Stomach (tissue), 9 donors: ENCODE data around the gene ERVFRD-1. TPM values are rescaled to one million over a fixed set of nuclear protein-coding genes. Genes with fewer than 3 reads are reported as not detected.

Experiments used
- DNase-seq, 2 donors: peaks; one replicate each; pipeline versions ENCODE4 v3.0.0 to v3.0.0-alpha.2; 2013 to 2019
- H3K27ac ChIP-seq, 5 donors: fragments of 200-600 bp in 4 of 5; sonication (generic) in 4 of 5; one replicate each; pipeline ENCODE4 v1.5.1; 2013 to 2019; ENCODE audit warnings: mild to moderate bottlenecking in 1 of 5, moderate library complexity in 1 of 5
- H3K27me3 ChIP-seq, 3 donors: fragments of 200-600 bp; sonication (generic); one replicate each; pipeline ENCODE4 v1.5.1; 2017 to 2019; ENCODE audit warnings: mixed run types in 1 of 3
- H3K36me3 ChIP-seq, 4 donors: fragments of 200-600 bp; sonication (generic); 1 replicate in 3 of 4; 2 replicates in 1 of 4; pipeline ENCODE4 v1.5.1; 2016 to 2019
- H3K4me1 ChIP-seq, 4 donors: fragments of 200-600 bp; sonication (generic); one replicate each; pipeline ENCODE4 v1.5.1; 2016 to 2019
- H3K4me3 ChIP-seq, 4 donors: fragments of 200-600 bp; sonication (generic) in 3 of 4; one replicate each; pipeline ENCODE4 v1.5.1; 2016 to 2019; ENCODE audit warnings: mild to moderate bottlenecking in 1 of 4
- H3K9me3 ChIP-seq, 4 donors: fragments of 200-600 bp; sonication (generic); one replicate each; pipeline ENCODE4 v1.5.1; 2016 to 2019
- CTCF ChIP-seq, 7 experiments: fragments of 450-650 bp in 4 of 7; fragments of 200-600 bp in 3 of 7; sonication (generic) in 3 of 7; IDR thresholded peaks; one replicate each; pipeline ENCODE4 v1.5.1; 2016 to 2019; ENCODE audit warnings: antibody characterized with exemption in 7 of 7, control low read depth in 2 of 7, mild to moderate bottlenecking in 1 of 7
- EP300 ChIP-seq: sonication (generic); formaldehyde crosslinking; IDR thresholded peaks from one replicate; pipeline ENCODE4 v1.6.1; 2017; ENCODE audit warnings: antibody characterized with exemption
- POLR2A ChIP-seq, 4 donors: fragments of 450-650 bp; IDR thresholded peaks; one replicate each; pipeline ENCODE4 v1.6.1; 2016; ENCODE audit warnings: antibody characterized with exemption in 4 of 4, control low read depth in 2 of 4, mild to moderate bottlenecking in 1 of 4, moderate library complexity in 1 of 4
- POLR2AphosphoS5 ChIP-seq, 3 donors: sonication (generic); formaldehyde crosslinking; IDR thresholded peaks; one replicate each; pipeline ENCODE4 v1.6.1; 2016; ENCODE audit warnings: antibody characterized with exemption in 3 of 3
- WGBS, 5 donors: extraction: QIAGEN DNeasy Blood & Tissue Kit in 3 of 5; methylation state at CpG; one replicate each; pipeline versions ENCODE4 v1.1.5 to v1.1.7; 2013 to 2018; 5-methylcytosine and 5-hydroxymethylcytosine counted together
- intact Hi-C: fragments of 100-400 bp; cut with DNase I; formaldehyde crosslinking; loops from one replicate; pipeline ENCODE4 v1.15.1; 2023; ENCODE audit warnings: low total_unique reads
- polyA plus RNA-seq, 3 donors: library from polyadenylated mRNA; stranded (reverse); fragments of 200-250 nt; gene quantifications; one replicate each; pipeline ENCODE4 v1.2.3, GENCODE V29; 2013
- total RNA-seq, 5 donors: library from RNA; depleted of rRNA; stranded (reverse); fragments of >200 nt; gene quantifications; one replicate each; pipeline versions ENCODE4 v1.1.0 to v1.2.3, GENCODE V29; 2014 to 2016
- donor health status: healthy with polysubstance abuse.
- donor health status: Bipolar disorder and iron deficiency.
- donor health status: healthy.

ERVFRD-1 gene
- total and polyA plus RNA-seq, 8 donors, result 0.15 to 1.2 (median 0.19) TPM; not detected in 5

DNA sequence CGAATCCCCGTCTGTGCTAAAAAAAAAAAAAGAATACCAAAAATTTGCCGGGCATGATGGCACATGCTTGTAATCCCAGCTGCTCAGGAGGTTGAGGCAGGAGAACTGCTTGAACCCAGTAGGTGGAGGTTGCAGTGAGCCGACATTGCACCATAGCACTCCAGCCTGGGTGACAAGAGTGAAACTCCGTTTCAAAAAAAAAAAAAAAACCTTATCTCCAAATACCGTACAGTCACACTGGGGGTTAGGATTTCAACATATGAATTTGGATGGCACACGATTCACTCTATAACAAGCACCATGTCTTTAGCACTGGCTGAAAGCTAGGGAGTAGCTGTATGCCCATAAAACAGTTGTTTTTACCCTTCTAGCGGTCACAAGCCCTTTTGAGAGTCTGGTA lies 14.0 kb downstream of the ERVFRD-1 start:
- DNase-seq, result no peak
- no peak for TF ChIP-seq POLR2A (IDR thresholded peaks at IDR 0.05)
- TF ChIP-seq CTCF (IDR thresholded peaks at IDR 0.05), result no peak
- TF ChIP-seq POLR2AphosphoS5 (IDR thresholded peaks at IDR 0.05), result no peak
- no peak for TF ChIP-seq EP300
- H3K4me3 ChIP-seq, result no peak overlapping the region
- H3K27me3 ChIP-seq, result no peaks in the 10 kb centered on the region
- intact Hi-C loops, result no loop called here
- 83 to 91% (median 86%) methylated on average over 8 of the region's 8 CpGs for WGBS, 5 donors
- H3K27ac ChIP-seq, result no peak overlapping the region
- H3K9me3 ChIP-seq, result no peaks in the 10 kb centered on the region
- peaks cover 7 to 27% (median 21%) of the 10 kb centered on the region in 4 donors for H3K4me1 ChIP-seq
- H3K36me3 ChIP-seq, result peaks cover 0 to 12% (median 0%) of the 10 kb centered on the region in 4 donors

GRCh38 chr6:11096109-11096508 lies 15.4 kb downstream of the ERVFRD-1 start:
- Histone ChIP-seq H3K36me3 (peaks cover 0 to 12% (median 0%) of the 10 kb centered on the region in 4 donors), H3K4me3 (no peak overlapping the region), H3K27ac (no peak overlapping the region), H3K27me3 (no peaks in the 10 kb centered on the region), H3K4me1 (peaks cover 7 to 28% (median 22%) of the 10 kb centered on the region in 4 donors), H3K9me3 (no peaks in the 10 kb centered on the region)
- TF ChIP-seq EP300 (no peak), POLR2AphosphoS5 (IDR thresholded peaks at IDR 0.05) (no peak), CTCF (IDR thresholded peaks at IDR 0.05) (no peak), POLR2A (IDR thresholded peaks at IDR 0.05) (no peak)
- peak in 1 of 2 donors; percentile 48 for DNase-seq
- intact Hi-C loops, result no loop called here
- WGBS, 5 donors, result 60 to 78% (median 67%) methylated on average over 4 of the region's 4 CpGs

GRCh38 chr6:11094941-11095340 lies 16.6 kb downstream of the ERVFRD-1 start:
- 31 to 35% (median 35%) methylated on average over 7 of the region's 7 CpGs for WGBS, 5 donors
- TF ChIP-seq EP300, result no peak
- TF ChIP-seq CTCF (IDR thresholded peaks at IDR 0.05), result no peak
- no peak for TF ChIP-seq POLR2A (IDR thresholded peaks at IDR 0.05)
- no peak for TF ChIP-seq POLR2AphosphoS5 (IDR thresholded peaks at IDR 0.05)
- Histone ChIP-seq H3K9me3 (no peaks in the 10 kb centered on the region), H3K27ac (peak overlapping the region in 4 of 5 donors; percentile 97 to 99 (median 99)), H3K4me3 (peak overlapping the region; percentile 77 to 99 (median 93)), H3K36me3 (peaks cover 0 to 8% (median 0%) of the 10 kb centered on the region in 4 donors), H3K4me1 (peaks cover 7 to 28% (median 22%) of the 10 kb centered on the region in 4 donors), H3K27me3 (no peaks in the 10 kb centered on the region)
- intact Hi-C loops, result no loop called here
- no peak for DNase-seq

GRCh38 chr6:11094411-11094851 lies 17.1 kb downstream of the ERVFRD-1 start:
- TF ChIP-seq POLR2A (IDR thresholded peaks at IDR 0.05) (no peak), POLR2AphosphoS5 (IDR thresholded peaks at IDR 0.05) (peak in 1 of 3 donors; percentile 3)
- intact Hi-C loops, result no loop called here
- H3K36me3 ChIP-seq, result peaks cover 0 to 3% (median 0%) of the 10 kb centered on the region in 4 donors
- no peaks in the 10 kb centered on the region for H3K9me3 ChIP-seq
- peak overlapping the region; percentile 97 to 99 (median 99) for H3K27ac ChIP-seq
- WGBS, 5 donors, result 0 to 1% (median 0%) methylated on average over 13 to 15 of the region's 15 CpGs
- H3K27me3 ChIP-seq, result no peaks in the 10 kb centered on the region
- peak overlapping the region; percentile 77 to 99 (median 93) for H3K4me3 ChIP-seq
- DNase-seq, result peak; percentile 47 to 73
- peaks cover 7 to 28% (median 22%) of the 10 kb centered on the region in 4 donors for H3K4me1 ChIP-seq
